Smooth muscle cell (in vitro differentiated cells): Measurements from ENCODE around the gene TECTA. TPM values are rescaled to one million over a fixed set of nuclear protein-coding genes. Genes with fewer than 3 reads are reported as not detected.

ENCODE experiments used
- DNase-seq: peaks from one replicate; lab custom pipeline; 2025; ENCODE audit not compliant: unreplicated experiment; lab: John Stamatoyannopoulos, UW
- H2AFZ ChIP-seq: fragments of 200-600 bp; sonication (generic); 2 replicates; pipeline ENCODE4 v1.6.0; 2016; ENCODE audit warnings: antibody characterized with exemption, low read depth, mild to moderate bottlenecking
- H3F3A ChIP-seq: fragments of 200-600 bp; sonication (generic); 2 replicates; pipeline ENCODE4 v1.6.0; 2017; ENCODE audit warnings: antibody characterized with exemption, low read depth
- H3K27ac ChIP-seq: fragments of 200-600 bp; sonication (generic); 2 replicates; pipeline ENCODE4 v1.5.1; 2016; ENCODE audit warnings: low read depth, mild to moderate bottlenecking
- H3K27me3 ChIP-seq: fragments of 200-600 bp; sonication (generic); 2 replicates; pipeline ENCODE4 v1.6.1; 2016; ENCODE audit warnings: low read depth, mild to moderate bottlenecking
- H3K36me3 ChIP-seq: fragments of 200-600 bp; sonication (generic); 2 replicates; pipeline ENCODE4 v1.5.1; 2016; ENCODE audit warnings: low read depth
- H3K4me1 ChIP-seq: fragments of 200-600 bp; sonication (generic); 2 replicates; pipeline ENCODE4 v1.5.1; 2016; ENCODE audit warnings: low read depth
- H3K4me2 ChIP-seq: fragments of 200-600 bp; sonication (generic); 2 replicates; pipeline ENCODE4 v1.6.0; 2016; ENCODE audit warnings: mild to moderate bottlenecking
- H3K4me3 ChIP-seq: fragments of 200-600 bp; sonication (generic); 2 replicates; pipeline ENCODE4 v1.5.1; 2016; ENCODE audit warnings: mild to moderate bottlenecking
- H3K79me2 ChIP-seq: fragments of 200-600 bp; sonication (generic); 2 replicates; pipeline ENCODE4 v1.6.0; 2016; ENCODE audit warnings: low read depth, mild to moderate bottlenecking
- H3K9ac ChIP-seq: fragments of 200-600 bp; sonication (generic); 2 replicates; pipeline ENCODE4 v1.6.0; 2016; ENCODE audit warnings: low read depth
- H3K9me3 ChIP-seq: fragments of 200-600 bp; sonication (generic); replicated peaks from 2 replicates; pipeline ENCODE4 v1.5.1; 2016; ENCODE audit warnings: low read depth
- H4K20me1 ChIP-seq: fragments of 200-600 bp; sonication (generic); 2 replicates; pipeline ENCODE4 v1.6.0; 2016; ENCODE audit warnings: low read depth
- CTCF ChIP-seq: fragments of 200-600 bp; sonication (generic); IDR thresholded peaks from 2 replicates; pipeline ENCODE4 v1.5.1; 2017; ENCODE audit warnings: borderline replicate concordance, mild to moderate bottlenecking, antibody characterized with exemption; ENCODE audit not compliant: insufficient read depth, poor library complexity, severe bottlenecking
- WGBS: methylation state at CpG from one replicate; pipeline ENCODE4 v1.1.7; 2016; ENCODE audit warnings: low lambda C conversion rate; 5-methylcytosine and 5-hydroxymethylcytosine counted together
- polyA plus RNA-seq: library from polyadenylated mRNA; unstranded; fragments of >200 nt; fragmentation: Nextera tagmentation; extraction: Ambion mirVana; gene quantifications from 2 replicates; pipeline ENCODE4 v1.2.1, GENCODE V29; 2016
- total RNA-seq: library from RNA; depleted of rRNA; stranded (reverse); fragments of >200 nt; gene quantifications from 2 replicates; pipeline ENCODE4 v1.2.3, GENCODE V29; 2014

Gene TECTA
- total and polyA plus RNA-seq, 2 experiments from 2014 or later: 0.59 to 1.5 TPM

GRCh38 chr11:121119440-121119839, 18.4 kb downstream of the TECTA start:
- Histone ChIP-seq H2AFZ (no peak overlapping the region), H3K36me3 (no peaks in the 10 kb centered on the region), H3K9me3 (peaks cover 4% of the 10 kb centered on the region), H3F3A (peaks cover 11% of the 10 kb centered on the region), H3K27ac (no peak overlapping the region), H3K4me3 (no peak overlapping the region), H3K27me3 (no peaks in the 10 kb centered on the region), H3K4me1 (no peaks in the 10 kb centered on the region), H4K20me1 (no peaks in the 10 kb centered on the region), H3K9ac (no peak overlapping the region), H3K79me2 (no peaks in the 10 kb centered on the region), H3K4me2 (peak overlapping the region; percentile 50)
- TF ChIP-seq CTCF: peak; percentile 5
- DNase-seq: no peak
- WGBS: 23% methylated on average over 1 of the region's 1 CpG

- H4K20me1 ChIP-seq: no peaks in the 10 kb centered on the region
- no peak for DNase-seq
- H3K4me1 ChIP-seq: no peaks in the 10 kb centered on the region
- H3K27ac ChIP-seq: no peak overlapping the region
- H3K4me2 ChIP-seq: no peak overlapping the region
- no peaks in the 10 kb centered on the region for H3K36me3 ChIP-seq
- WGBS: 83% methylated on average over 3 of the region's 3 CpGs
- H3K27me3 ChIP-seq: peaks cover 3% of the 10 kb centered on the region
- no peak overlapping the region for H3K9ac ChIP-seq
- H3K79me2 ChIP-seq: no peaks in the 10 kb centered on the region
- H3K4me3 ChIP-seq: no peak overlapping the region
- peaks cover 7% of the 10 kb centered on the region for H3F3A ChIP-seq
- no peak for TF ChIP-seq CTCF
- H2AFZ ChIP-seq: no peak overlapping the region
- peaks cover 4% of the 10 kb centered on the region for H3K9me3 ChIP-seq
Observed at GRCh38 chr11:121122328-121122727, 21.3 kb downstream of the TECTA start.

GRCh38 chr11:121123496-121124069, 22.5 kb downstream of the TECTA start:
- Histone ChIP-seq H3K27me3 (peaks cover 5% of the 10 kb centered on the region), H3K4me2 (no peak overlapping the region), H3K79me2 (no peaks in the 10 kb centered on the region), H3F3A (peaks cover under 1% of the 10 kb centered on the region), H3K4me1 (no peaks in the 10 kb centered on the region), H2AFZ (no peak overlapping the region), H3K4me3 (no peak overlapping the region), H4K20me1 (no peaks in the 10 kb centered on the region), H3K27ac (no peak overlapping the region), H3K36me3 (no peaks in the 10 kb centered on the region), H3K9me3 (peaks cover 4% of the 10 kb centered on the region), H3K9ac (no peak overlapping the region)
- DNase-seq: no peak
- WGBS: 59% methylated on average over 6 of the region's 6 CpGs
- no peak for TF ChIP-seq CTCF

- no peaks in the 10 kb centered on the region for H3K36me3 ChIP-seq
- 97% methylated on average over 24 of the region's 30 CpGs for WGBS
- H3K4me3 ChIP-seq: no peak overlapping the region
- H4K20me1 ChIP-seq: no peaks in the 10 kb centered on the region
- peaks cover 9% of the 10 kb centered on the region for H3K27me3 ChIP-seq
- no peaks in the 10 kb centered on the region for H3K4me1 ChIP-seq
- H3K79me2 ChIP-seq: no peaks in the 10 kb centered on the region
- H3K27ac ChIP-seq: no peak overlapping the region
- H3K4me2 ChIP-seq: no peak overlapping the region
- H2AFZ ChIP-seq: no peak overlapping the region
- no peak overlapping the region for H3K9ac ChIP-seq
- no peak for TF ChIP-seq CTCF
- no peaks in the 10 kb centered on the region for H3K9me3 ChIP-seq
- H3F3A ChIP-seq: no peaks in the 10 kb centered on the region
- no peak for DNase-seq
Observed at GRCh38 chr11:121127809-121128208, 26.8 kb downstream of the TECTA start.
